GM18870 (cell line): ENCODE measurements around the gene CCBE1.
"Not testable (repeated sequence)": the region's sequence is repeated elsewhere in the genome, so short reads cannot be mapped to it uniquely, and the experiment has no call there.

Experiments
- ATAC-seq: cut with Tn5 transposase; IDR thresholded peaks from one replicate; pipeline ENCODE4 v1.9.1; 2021; ENCODE audit warnings: moderate library complexity; ENCODE audit not compliant: unreplicated experiment

Gene CCBE1

DNA sequence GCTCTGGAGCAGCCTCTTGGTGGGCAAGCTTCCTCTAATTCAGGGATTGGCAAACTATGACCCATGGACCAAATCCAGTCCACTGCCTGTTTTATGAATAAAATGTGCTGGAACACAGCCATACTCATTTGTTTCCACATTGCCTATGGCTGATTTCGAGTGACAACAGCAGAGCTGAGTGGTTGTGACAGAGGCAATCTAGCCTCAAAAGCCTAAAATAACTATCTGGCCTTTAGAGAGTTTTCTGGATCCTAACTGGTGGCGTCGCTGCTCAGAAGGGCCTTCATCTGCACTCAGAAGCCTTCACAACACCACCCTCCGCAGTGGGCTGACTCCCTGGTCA, 147.1 kb downstream of the CCBE1 start:
- ATAC-seq, result no peak

DNA sequence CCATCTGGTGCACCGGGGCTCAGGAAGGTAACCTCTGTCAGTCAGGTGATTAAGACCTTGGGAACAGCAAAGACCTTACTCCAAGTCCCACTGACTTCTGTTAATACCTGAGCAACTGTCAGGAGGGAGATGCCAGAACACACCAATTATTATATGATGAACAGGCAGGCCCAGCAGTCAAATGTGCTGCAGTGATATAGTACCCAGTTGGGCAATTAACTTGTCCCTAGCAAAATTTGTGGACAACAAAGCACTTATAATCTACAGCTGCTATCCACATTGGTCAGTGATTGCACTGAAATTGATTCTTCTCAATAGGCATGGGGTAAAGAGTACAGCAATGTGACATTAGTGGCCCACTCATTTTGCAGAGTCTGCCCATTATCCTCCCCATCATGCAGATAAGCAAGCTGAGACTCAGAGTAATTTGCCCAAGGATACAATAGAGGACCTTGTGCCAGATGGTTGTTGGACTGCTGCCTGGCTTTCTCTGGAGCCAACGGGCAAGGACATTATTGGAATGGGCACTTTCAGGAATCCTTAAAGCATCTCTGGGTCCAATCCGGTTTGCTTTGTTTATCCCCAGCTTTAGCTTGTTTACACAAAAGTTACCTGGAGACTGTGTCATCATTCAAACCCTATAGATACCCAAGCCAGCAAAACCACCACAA, 147.6 kb downstream of the CCBE1 start:
- ATAC-seq, result no peak

DNA sequence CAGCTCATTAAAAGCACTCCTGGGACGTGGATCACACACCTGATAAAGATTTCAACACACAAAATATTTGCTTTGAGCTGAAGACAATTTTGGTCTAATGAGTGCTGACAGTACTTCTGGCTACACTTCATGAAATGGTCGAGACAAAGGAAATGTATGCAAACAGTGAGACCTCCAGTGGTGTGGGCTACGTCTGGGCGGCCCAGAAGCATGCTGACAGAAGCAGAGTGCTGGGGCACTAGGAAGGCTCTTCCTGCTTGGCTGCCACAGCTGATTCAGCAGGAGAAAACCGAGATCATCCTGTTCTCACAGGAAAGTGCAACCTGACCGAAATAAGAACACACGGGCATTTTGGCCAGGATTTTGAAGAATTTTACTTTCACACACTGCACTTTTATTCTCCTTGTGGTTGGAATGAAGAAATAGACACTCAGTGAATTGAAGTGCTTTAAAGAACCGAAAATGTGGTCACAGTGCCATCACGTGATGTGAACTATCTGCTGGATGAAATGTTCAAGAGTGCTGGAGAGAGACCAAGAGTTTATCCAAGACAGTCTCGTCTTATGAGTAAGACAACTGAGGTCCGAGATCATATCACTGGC, 149.5 kb downstream of the CCBE1 start:
- no peak for ATAC-seq

DNA sequence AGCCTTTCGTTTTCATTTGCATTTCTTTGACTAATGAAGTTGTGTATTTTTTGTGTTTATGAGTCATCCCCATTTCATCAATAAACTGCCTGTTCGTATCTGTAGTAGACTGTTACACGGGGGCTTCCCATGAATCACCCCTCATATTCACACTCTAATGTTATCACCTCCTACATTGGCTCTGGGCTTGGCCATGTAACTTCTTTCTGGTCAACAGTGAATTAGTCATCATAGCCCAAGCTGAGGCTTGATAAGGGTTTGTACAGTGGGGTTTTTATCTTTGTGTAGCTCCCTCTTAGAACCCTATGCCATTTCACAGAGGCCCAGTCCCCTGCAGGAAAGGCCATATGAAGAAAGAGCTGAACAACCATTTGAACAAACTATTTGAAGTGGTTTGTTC, 151.0 kb downstream of the CCBE1 start:
- ATAC-seq, result no peak

DNA sequence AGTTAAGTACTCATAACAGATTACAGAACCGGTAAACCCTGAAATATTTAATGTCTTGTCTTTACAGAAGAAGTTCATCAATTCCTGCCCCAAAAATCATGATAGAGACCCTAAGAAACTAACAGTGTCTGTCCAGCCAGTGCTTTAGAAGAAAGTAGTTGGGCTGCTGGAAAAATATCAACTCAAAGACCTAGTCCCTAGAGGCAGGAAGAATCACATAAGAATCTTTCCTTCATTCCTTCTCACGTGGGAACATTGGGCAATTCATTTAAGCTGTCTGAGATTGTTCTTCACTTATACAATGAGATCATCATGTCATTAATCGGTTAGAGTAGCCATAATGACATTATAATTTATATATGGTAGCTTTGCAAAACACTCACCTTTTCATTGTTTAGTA, 156.4 kb downstream of the CCBE1 start:
- no peak for ATAC-seq

DNA sequence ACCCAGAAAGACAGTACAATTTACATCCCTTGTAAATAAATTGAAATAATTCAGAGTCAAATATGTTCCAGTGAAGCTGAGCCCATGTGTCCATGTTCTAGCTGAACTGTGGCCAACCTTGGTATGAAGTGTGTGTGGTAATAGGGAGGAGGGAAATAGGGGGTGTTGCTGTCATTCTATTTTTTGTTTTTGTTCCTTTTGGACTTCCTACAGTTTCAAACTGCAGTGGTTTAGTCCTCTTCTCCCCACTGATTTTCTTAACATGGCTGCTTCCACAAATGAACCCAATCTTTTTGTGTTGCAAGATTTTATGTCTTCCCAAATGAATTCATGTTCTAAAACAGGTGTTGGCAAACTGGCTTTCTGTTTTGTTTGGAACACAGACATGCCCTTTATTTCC, 156.9 kb downstream of the CCBE1 start:
- ATAC-seq, result no peak

DNA sequence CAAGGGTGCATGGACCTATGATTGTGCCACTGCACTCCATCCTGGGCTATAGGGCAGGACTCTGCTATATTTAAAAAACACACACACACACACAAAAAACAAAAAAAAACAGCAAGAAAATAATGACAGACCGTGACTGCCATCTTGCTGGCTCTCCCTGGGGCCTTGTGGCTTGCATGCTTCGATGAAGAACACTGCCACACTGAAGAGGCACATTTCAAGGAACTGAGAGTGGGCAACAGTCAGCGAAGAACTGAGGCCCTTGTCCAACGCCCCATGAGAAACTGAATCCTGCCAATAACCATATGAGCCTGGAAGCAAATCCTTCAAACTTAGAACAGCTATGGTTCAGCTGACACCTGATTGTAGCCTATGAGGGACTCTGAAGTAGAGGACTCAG, 158.1 kb downstream of the CCBE1 start:
- no peak for ATAC-seq

DNA sequence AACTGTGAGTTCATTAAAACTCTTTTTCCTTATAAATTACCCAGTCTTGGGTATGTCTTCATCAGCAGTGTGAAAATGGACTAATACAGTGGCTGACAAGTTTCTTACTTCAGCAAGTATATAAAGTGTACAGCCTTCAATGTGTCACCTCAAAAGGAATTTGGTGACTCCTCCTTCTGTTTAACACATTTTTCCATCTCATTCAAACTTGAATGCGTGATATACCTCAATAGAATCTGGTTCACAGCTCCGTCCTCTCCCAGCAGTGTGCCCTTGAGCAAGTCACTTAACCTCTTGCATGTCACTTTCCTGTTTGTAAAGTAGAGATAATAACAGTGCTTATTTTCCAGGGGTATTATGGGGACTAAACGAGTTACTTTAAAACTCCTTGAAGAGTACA, 159.6 kb downstream of the CCBE1 start:
- ATAC-seq, result no peak

DNA sequence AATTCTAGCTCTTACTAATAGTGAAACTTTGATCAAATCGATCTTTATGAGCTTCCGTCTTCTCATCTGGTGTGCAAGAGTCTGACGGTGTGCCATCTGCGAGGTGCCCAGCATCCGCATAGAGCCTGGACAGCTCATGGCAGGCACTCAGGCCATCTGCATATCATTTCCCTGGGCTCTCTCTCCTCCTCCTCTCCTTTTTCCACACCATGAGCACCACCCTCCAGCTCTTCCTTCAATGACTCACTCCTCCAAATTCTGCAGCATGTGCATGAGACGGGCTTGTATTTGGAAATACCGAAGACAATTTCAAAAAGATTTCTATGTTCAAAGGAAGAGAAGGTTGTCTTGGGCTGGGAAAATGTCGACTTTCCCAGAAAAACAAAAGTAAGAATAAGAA, 161.1 kb downstream of the CCBE1 start:
- no peak for ATAC-seq

DNA sequence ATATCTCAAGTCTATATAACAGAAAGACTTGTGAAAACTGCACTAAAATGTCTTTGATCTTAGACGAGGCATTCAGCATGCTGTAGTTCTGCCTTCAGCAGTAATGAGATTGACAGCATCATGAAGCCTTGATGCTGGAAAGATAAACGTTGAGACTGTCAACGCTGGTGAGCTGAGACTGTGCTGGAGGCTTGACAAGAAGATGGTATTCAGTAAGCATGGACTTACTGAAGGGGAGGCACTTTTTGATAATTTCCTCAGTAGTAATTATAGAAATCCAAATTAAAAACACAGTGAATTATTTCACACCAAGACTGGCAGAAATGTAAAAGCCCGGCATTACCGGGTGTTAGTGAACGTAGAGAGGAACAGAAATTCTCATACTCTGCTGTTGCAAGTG, 162.2 kb downstream of the CCBE1 start:
- no peak for ATAC-seq

DNA sequence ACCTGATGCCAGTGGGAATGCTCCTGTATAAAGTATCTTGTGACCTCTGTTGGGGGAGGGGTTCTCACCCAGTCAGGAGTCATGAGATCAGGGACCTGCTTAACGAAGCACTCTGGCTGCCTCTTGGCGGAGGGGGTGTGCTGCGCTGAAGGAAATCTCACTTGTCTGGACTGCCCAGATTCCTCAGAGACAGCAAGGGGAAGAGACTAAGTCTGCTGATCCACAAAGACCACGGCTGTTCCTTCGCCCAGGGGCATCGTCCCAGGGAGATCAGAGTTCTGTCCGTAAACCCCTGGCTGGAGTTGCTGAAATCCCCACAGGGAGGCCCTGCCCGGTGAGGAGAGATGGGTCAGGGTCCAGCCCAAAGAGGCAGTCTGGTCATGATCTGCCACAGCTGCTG, 168.4 kb downstream of the CCBE1 start:
- no peak for ATAC-seq

DNA sequence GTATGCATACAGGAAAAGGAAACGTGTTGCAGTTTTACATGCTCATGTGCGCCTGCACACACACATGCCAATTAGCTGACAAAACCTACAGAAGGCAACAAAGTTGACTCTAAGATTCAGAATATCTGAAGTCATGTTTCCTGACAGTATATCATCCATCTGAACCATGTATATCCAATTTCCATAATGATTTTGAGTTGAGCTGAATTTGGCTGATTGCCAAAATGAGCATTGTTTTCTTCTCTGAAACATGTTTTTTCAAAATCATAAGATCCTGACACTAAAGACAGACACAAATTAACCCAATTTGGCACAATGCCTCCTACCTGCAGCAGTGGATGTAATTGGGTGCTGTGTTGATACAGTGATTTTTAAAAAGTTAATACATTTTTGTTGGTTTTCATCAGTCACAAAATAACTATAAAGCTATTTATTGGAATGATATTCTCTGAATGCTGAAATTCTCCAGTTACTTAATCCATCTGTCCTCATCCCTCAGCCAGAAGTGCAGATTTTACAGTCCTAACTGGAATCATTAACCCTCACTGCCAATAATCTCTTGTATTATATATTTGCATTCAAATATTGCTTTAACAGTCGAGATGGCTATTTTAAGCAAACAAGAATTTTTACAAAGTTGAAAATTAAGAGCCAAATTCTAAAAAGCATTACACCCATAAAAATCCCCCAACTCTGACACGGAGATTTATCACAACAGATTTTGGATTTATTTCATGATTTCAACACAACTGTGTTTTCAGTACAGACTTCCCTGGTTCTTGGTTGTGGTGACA, 176.5 kb downstream of the CCBE1 start:
- ATAC-seq, result no peak

DNA sequence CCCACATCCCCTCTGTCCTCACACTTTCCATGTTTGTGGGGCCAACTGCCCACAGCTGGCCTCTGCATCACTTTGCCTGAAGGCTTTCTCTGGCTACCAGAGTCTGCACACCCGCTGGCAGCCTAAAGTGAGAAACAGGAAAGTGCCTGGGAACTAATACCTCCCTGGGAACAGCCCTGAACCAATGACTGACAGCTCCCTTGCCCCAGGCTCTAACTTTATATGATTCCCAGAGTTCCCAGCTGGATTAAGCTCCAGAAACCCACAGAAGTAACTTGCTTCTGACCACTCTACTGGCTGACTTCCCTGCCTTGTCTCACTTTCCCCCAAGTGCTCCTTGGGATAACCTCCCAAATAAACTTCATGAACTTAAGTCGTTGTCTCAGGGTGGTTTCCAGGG, 178.5 kb downstream of the CCBE1 start:
- ATAC-seq, result no peak

DNA sequence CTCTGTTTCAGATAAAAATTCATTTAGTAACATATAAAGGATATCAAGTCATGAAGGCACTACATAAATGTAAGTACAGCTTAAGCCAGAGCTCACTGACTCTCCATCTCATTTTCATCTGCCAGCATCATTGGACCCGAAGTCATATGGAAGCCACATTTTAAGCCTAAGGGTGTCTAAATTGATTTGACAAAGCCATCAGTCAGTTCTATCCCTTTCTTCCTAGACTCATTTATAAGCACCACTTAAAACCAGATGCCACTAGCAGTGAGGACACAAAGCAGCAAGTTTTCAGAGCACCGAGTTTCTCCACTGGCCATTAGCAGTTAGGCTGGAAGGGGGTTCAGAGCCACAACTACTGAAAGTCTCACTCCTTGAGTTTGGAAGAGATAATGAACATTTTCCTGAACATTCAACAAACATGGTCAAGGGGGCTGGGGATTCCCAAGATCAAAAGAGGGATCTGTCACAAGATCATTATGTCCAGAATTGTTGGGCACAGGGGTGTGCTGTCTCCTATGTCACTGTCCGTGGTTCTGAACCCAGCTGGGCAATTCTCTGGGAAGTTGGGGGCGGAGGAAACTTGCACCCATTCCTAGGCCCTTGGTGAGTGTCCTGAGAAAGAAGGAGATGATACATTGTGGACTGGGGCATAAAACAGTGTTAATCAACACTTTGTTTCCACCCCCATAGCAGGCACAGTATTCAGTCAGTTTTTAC, 179.6 kb downstream of the CCBE1 start:
- ATAC-seq, result no peak

DNA sequence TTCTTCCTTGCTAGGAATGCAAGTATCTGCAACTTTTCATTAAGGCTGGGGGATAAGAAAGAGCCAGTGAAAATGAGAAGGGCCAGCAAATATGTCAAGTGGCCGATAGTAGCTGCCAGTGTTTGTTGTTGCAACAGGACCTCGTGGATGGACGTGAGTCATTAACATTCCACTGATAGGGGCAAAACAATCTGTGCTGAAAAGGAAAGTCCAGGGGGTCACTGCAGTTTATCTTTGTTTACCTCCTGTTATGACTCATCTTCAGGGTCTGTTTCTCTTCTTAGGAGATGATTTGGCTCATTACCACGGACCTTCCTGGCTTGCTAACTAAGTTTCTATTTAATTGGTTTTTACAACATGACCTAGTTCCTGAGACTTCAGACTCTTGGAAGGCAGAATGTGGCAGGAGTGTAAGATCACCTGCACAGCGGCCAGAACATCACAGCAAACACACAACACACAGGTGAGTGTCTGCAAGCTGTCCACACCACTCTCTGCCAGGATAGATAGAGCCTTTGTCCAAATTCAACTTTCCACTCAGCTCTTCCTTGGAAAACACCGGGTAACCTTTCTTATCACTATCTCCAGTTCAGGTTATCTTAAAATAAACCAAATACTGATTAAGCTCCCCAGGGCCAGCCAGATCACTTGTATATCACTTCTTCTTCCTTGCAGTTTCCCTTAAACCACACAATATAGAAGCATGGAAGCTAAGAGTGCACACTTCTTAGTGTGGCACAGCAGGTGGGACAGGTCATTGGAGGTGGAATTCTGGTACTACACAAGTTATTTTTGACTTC, 180.7 kb downstream of the CCBE1 start:
- ATAC-seq, result no peak

DNA sequence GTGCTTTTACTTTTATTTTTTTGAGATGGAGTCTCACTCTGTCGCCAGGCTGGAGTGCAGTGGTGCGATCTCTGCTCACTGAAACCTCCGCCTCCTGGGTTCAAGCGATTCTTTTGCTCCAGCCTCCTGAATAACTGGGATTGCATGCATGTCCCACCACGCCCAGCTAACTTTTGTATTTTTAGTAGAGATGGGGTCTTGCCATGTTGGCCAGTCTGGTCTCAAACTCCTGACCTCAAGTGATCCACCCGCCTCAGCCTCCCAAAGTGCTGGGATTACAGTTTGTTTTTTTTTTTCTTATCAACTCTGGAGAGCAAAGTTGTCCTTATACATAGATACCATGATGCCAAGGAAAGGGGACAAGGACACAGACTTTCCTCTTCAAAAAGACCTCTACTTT, 181.3 kb downstream of the CCBE1 start:
- not testable (repeated sequence) for ATAC-seq

DNA sequence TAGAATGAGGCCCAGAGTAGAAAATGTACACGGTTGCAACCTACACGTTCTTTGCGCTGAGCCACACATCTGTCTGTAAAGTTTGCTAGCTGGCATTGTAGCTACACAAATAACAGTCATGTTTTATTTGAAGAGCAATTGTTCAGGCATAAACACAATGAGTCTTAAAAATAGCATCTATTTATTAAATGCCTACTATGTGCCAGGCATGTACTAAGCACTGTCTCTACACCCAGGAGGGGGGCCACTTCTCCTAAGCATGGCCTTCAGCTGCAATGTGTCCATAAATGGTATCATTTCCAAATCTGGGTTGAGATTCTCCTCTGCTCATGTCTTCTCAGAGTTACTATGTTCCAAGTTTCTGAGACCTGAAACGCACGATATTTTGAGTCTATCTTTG, 182.1 kb downstream of the CCBE1 start:
- no peak for ATAC-seq

DNA sequence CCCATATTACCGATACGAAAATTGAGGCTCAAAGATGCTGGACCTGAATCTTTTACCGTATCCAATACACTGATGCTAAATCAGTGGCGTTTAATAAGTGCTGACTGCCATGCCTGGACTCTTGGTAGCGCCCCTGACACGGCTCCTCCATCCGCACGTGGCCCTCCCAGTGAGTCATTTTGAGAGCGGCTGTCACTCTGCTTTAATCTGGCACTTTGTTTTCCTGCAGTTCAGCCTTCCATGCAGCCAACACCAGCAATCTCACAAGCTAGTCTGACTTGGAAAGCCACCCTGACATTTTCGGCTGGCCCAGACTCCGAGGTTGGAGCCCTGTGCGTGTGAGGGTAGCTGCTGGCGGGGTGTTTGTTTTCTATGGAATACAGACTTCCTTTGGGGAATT, 183.0 kb downstream of the CCBE1 start:
- no peak for ATAC-seq

DNA sequence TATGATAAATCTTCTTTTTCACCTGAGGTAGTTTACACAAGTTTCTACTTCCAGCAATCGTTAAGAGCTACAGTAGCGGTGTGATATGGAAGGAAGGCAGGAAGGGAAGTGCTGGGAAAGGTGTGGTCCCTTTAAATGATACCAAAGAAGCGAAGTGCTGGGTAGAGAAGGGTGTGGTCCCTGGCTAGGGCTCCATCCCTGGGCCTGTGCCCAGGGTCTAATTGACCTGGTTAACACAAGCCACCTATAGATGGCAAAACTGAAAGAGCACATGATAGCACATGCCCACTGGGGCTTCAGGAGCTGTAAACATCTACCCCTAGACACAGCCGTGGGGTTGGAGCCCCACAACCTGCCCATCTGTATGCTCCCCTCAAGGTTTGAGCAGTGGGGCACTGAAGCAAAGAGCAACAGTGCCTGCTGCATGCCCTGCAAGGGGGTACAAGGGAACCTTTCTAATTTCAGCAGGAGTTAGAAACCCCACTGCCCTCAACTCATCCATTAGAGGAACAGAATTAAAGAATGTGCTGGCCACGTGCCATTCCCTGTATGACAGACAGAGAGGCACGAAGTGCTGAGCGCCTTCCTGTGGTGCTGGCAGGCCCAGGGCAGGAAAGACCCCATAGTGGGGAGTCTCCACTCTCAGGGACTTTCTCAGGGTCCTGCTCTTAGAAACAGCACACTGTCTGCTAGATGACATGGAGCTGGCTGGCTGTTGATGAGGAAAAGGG, 185.0 kb downstream of the CCBE1 start:
- ATAC-seq, result no peak
